Neural progenitor cell (in vitro differentiated cells): ENCODE data around the gene CCDC106. TPM values are rescaled to one million over a fixed set of nuclear protein-coding genes. Genes with fewer than 3 reads are reported as not detected.

Experiments
- DNase-seq: peaks from one replicate; pipeline ENCODE4 v3.0.0-alpha.2; 2016; ENCODE audit warnings: low spot score
- H2AFZ ChIP-seq: fragments of 200-600 bp; sonication (generic); replicated peaks from 2 replicates; pipeline ENCODE4 v1.6.1; 2016; ENCODE audit warnings: antibody characterized with exemption
- H3F3A ChIP-seq: fragments of 200-600 bp; sonication (generic); 2 replicates; pipeline ENCODE4 v1.6.1; 2016; ENCODE audit warnings: antibody characterized with exemption, low read depth
- H3K27ac ChIP-seq: fragments of 200-600 bp; sonication (generic); 2 replicates; pipeline ENCODE4 v1.5.1; 2016; ENCODE audit warnings: mild to moderate bottlenecking
- H3K27me3 ChIP-seq: fragments of 200-600 bp; sonication (generic); 2 replicates; pipeline ENCODE4 v1.6.1; 2016; ENCODE audit warnings: mild to moderate bottlenecking, moderate library complexity
- H3K36me3 ChIP-seq: fragments of 200-600 bp; sonication (generic); 2 replicates; pipeline ENCODE4 v1.5.1; 2016
- H3K4me1 ChIP-seq: fragments of 200-600 bp; sonication (generic); 2 replicates; pipeline ENCODE4 v1.6.1; 2016; ENCODE audit warnings: mixed run types
- H3K4me2 ChIP-seq: fragments of 200-600 bp; sonication (generic); 2 replicates; pipeline ENCODE4 v1.6.1; 2016
- H3K4me3 ChIP-seq: fragments of 200-600 bp; sonication (generic); 2 replicates; pipeline ENCODE4 v1.5.1; 2016
- H3K79me2 ChIP-seq: fragments of 200-600 bp; sonication (generic); 2 replicates; pipeline ENCODE4 v1.6.1; 2016; ENCODE audit warnings: low read depth
- H3K9ac ChIP-seq: fragments of 200-600 bp; sonication (generic); 2 replicates; pipeline ENCODE4 v1.6.1; 2016
- H3K9me3 ChIP-seq: fragments of 200-600 bp; sonication (generic); 2 replicates; pipeline ENCODE4 v1.5.1; 2016; ENCODE audit warnings: low read depth
- H4K20me1 ChIP-seq: fragments of 200-600 bp; sonication (generic); 2 replicates; pipeline ENCODE4 v1.6.1; 2016; ENCODE audit warnings: low read depth
- H3K27ac Mint-ChIP-seq: 3 replicates; pipeline ENCODE4 v1.8.0; 2021; ENCODE audit warnings: mixed read lengths
- H3K27me3 Mint-ChIP-seq: 2 replicates; pipeline ENCODE4 v1.8.0; 2022; ENCODE audit warnings: low read depth, mild to moderate bottlenecking, inconsistent platforms, moderate library complexity, mixed read lengths; ENCODE audit not compliant: insufficient read depth
- H3K36me3 Mint-ChIP-seq: 3 replicates; pipeline ENCODE4 v1.8.0; 2021; ENCODE audit warnings: mixed read lengths
- H3K4me1 Mint-ChIP-seq: 3 replicates; pipeline ENCODE4 v1.8.0; 2021; ENCODE audit warnings: mixed read lengths
- H3K4me3 Mint-ChIP-seq: 3 replicates; pipeline ENCODE4 v1.8.0; 2021; ENCODE audit warnings: mild to moderate bottlenecking, moderate library complexity, mixed read lengths
- H3K9me3 Mint-ChIP-seq: 3 replicates; pipeline ENCODE4 v1.8.0; 2020; ENCODE audit warnings: mixed read lengths
- CTCF ChIP-seq: fragments of 200-600 bp; sonication (generic); IDR thresholded peaks from 2 replicates; pipeline ENCODE4 v1.5.1; 2017; ENCODE audit warnings: antibody characterized with exemption, mild to moderate bottlenecking
- EZH2 ChIP-seq: fragments of 200-600 bp; sonication (generic); IDR thresholded peaks from 2 replicates; pipeline ENCODE4 v1.6.1; 2017; ENCODE audit warnings: antibody characterized with exemption, mild to moderate bottlenecking, moderate library complexity
- EZH2phosphoT487 ChIP-seq: fragments of 200-600 bp; sonication (generic); IDR thresholded peaks from 2 replicates; pipeline ENCODE4 v1.6.1; 2017; ENCODE audit warnings: antibody characterized with exemption
- total RNA-seq: library from RNA; depleted of rRNA; stranded (reverse); fragments of >200 nt; gene quantifications from 2 replicates; pipeline ENCODE4 v1.2.3, GENCODE V29; 2015; ENCODE audit warnings: low replicate concordance

Gene CCDC106
- total RNA-seq, 1 donor from 2014 or later = 7.6 TPM

- H3K4me3 Mint-ChIP-seq = no peak overlapping the region
- Histone ChIP-seq H3K36me3 (no peaks in the 10 kb centered on the region), H3K79me2 (peaks cover 23% of the 10 kb centered on the region), H2AFZ (no peak overlapping the region), H3F3A (no peaks in the 10 kb centered on the region), H3K9ac (no peak overlapping the region), H3K27me3 (no peaks in the 10 kb centered on the region), H3K4me3 (no peak overlapping the region), H3K4me1 (no peaks in the 10 kb centered on the region), H4K20me1 (peaks cover 13% of the 10 kb centered on the region), H3K9me3 (no peaks in the 10 kb centered on the region), H3K27ac (no peak overlapping the region), H3K4me2 (no peak overlapping the region)
- peaks cover 5% of the 10 kb centered on the region for H3K36me3 Mint-ChIP-seq
- no peaks in the 10 kb centered on the region for H3K27me3 Mint-ChIP-seq
- no peaks in the 10 kb centered on the region for H3K4me1 Mint-ChIP-seq
- DNase-seq = no peak
- no peak overlapping the region for H3K27ac Mint-ChIP-seq
- H3K9me3 Mint-ChIP-seq = no peaks in the 10 kb centered on the region
- TF ChIP-seq CTCF (no peak), EZH2 (no peak), EZH2phosphoT487 (no peak)
Observed at GRCh38 chr19:55683449-55684261, 35.6 kb downstream of the CCDC106 start.

GRCh38 chr19:55684946-55685681 is 37.1 kb downstream of the CCDC106 start:
- no peak overlapping the region for H3K4me2 ChIP-seq
- H3K9me3 ChIP-seq = no peaks in the 10 kb centered on the region
- H4K20me1 ChIP-seq = peaks cover 15% of the 10 kb centered on the region
- Mint-ChIP-seq H3K36me3 (peaks cover 2% of the 10 kb centered on the region), H3K4me3 (no peak overlapping the region), H3K9me3 (no peaks in the 10 kb centered on the region), H3K27ac (no peak overlapping the region), H3K4me1 (no peaks in the 10 kb centered on the region), H3K27me3 (no peaks in the 10 kb centered on the region)
- H3K36me3 ChIP-seq = no peaks in the 10 kb centered on the region
- no peak overlapping the region for H3K9ac ChIP-seq
- H3K4me3 ChIP-seq = no peak overlapping the region
- no peaks in the 10 kb centered on the region for H3K4me1 ChIP-seq
- no peak for TF ChIP-seq EZH2
- TF ChIP-seq CTCF = no peak
- H3K79me2 ChIP-seq = peaks cover 13% of the 10 kb centered on the region
- H3K27me3 ChIP-seq = no peaks in the 10 kb centered on the region
- no peak for DNase-seq
- H2AFZ ChIP-seq = no peak overlapping the region
- H3K27ac ChIP-seq = no peak overlapping the region
- H3F3A ChIP-seq = no peaks in the 10 kb centered on the region

GRCh38 chr19:55685776-55686175 is 37.8 kb downstream of the CCDC106 start:
- no peaks in the 10 kb centered on the region for H3K9me3 Mint-ChIP-seq
- H3K4me1 Mint-ChIP-seq = no peaks in the 10 kb centered on the region
- Histone ChIP-seq H3K27ac (no peak overlapping the region), H3K9me3 (no peaks in the 10 kb centered on the region), H3K79me2 (peaks cover 13% of the 10 kb centered on the region), H3K36me3 (no peaks in the 10 kb centered on the region), H3K9ac (no peak overlapping the region), H4K20me1 (peaks cover 15% of the 10 kb centered on the region), H2AFZ (no peak overlapping the region), H3K27me3 (no peaks in the 10 kb centered on the region), H3K4me3 (no peak overlapping the region), H3F3A (no peaks in the 10 kb centered on the region), H3K4me2 (no peak overlapping the region), H3K4me1 (no peaks in the 10 kb centered on the region)
- H3K27ac Mint-ChIP-seq = no peak overlapping the region
- TF ChIP-seq EZH2phosphoT487 (no peak), CTCF (no peak), EZH2 (no peak)
- H3K4me3 Mint-ChIP-seq = no peak overlapping the region
- H3K27me3 Mint-ChIP-seq = no peaks in the 10 kb centered on the region
- DNase-seq = no peak
- H3K36me3 Mint-ChIP-seq = peaks cover 2% of the 10 kb centered on the region
